ENCODE measurements around the gene IRAK3. TPM values are rescaled to one million over a fixed set of nuclear protein-coding genes. Genes with fewer than 3 reads are reported as not detected.
"Not testable (repeated sequence)": the region's sequence is repeated elsewhere in the genome, so short reads cannot be mapped to it uniquely, and the experiment has no call there.

Gene IRAK3
- total RNA-seq, 1 experiment from 2014 or later, result 2.4 TPM

DNA sequence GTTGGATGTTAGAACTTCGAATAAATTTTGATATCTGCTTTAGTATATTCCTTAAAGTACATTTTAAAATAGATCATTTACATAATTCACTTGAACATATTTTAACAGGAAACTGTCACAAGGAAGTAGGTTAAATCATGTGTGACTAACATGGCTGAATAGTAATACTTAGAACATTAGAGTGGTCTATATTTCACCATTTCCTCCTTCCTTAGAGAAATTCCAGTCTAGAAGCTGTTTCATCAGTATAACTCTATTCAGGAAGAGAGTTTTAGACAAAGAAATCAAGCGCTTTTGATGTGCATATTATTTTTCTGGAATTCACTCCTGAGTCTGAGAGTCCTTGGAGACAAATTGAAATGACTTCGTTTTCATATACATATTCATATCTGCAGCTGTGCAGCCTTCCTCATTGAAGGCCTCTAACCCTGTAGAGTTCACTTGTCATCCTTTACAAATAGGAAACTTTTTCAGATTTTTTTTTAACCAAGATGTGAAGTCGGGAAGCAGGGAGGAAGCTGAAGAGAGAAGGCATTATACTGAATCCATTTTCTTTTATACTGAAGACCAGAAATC is 28.4 kb downstream of the IRAK3 start:
- no TSS peak for BruUV-seq (replicated peaks)
- Histone ChIP-seq H3K27ac (ENCODE audit: low read length) (no peak overlapping the region), H3K27me3 (ENCODE audit: control insufficient read depth, insufficient read depth, low read length) (no peaks in the 10 kb centered on the region), H3K9me3 (ENCODE audit: control insufficient read depth, insufficient read depth, low read depth, low read length) (no peaks in the 10 kb centered on the region; the same call in 1 of the 2 replicates), H3K36me3 (ENCODE audit: control insufficient read depth, insufficient read depth, low read length) (no peaks in the 10 kb centered on the region), H3K4me1 (ENCODE audit: control insufficient read depth, insufficient read depth, low read length) (no peaks in the 10 kb centered on the region), H3K4me3 (ENCODE audit: low read depth in 2 of 2, low read length in 2 of 2) (no peak overlapping the region)
- no peak for DNase-seq (ENCODE audit: low read depth, low spot score)
- no peak for ATAC-seq
- intact Hi-C loops (cut with micrococcal nuclease; ENCODE audit: unreplicated experiment), result no loop called here
- TF ChIP-seq TCF7L2 (IDR thresholded peaks at IDR 0.05; ENCODE audit: low read depth, low read length), result no peak
- ChIA-PET CTCF (no interaction called here), POLR2A (no interaction called here)
- in situ Hi-C loops (cut with HindIII; ENCODE audit: low pct_unique_long_range_greater_than_20kb, low sequenced_read_pairs), result no loop called here

DNA sequence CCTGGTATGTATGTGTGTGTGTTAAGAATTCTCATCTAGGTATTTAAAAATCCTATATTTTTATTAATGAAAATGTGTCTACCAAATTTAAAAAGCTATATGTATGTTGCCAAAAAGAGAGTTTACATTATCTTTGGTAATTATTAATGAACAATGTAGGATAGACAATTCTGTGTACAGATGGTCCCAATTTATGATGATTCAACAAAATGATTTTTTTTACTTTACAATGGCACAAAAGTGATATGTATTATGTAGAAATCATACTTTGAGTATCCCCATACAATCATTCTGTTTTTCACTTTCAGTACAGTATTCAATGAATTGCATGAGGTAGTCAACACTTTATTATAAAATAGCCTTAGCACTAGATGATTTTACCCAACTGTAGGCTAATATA is 39.4 kb downstream of the IRAK3 start:
- no peaks in the 10 kb centered on the region for H3K9me3 ChIP-seq (ENCODE audit: control insufficient read depth, insufficient read depth, low read depth, low read length)
- ATAC-seq, result no peak
- no peak for DNase-seq (ENCODE audit: low read depth, low spot score)
- in situ Hi-C loops (cut with HindIII; ENCODE audit: low pct_unique_long_range_greater_than_20kb, low sequenced_read_pairs) (no loop called here), intact Hi-C loops (cut with micrococcal nuclease; ENCODE audit: unreplicated experiment) (no loop called here)
- no TSS peak for BruUV-seq (replicated peaks)
- no peaks in the 10 kb centered on the region for H3K36me3 ChIP-seq (ENCODE audit: control insufficient read depth, insufficient read depth, low read length)
- TF ChIP-seq POLR2AphosphoS5 (IDR thresholded peaks at IDR 0.05; ENCODE audit: low read depth, low read length), result no peak
- H3K27me3 ChIP-seq (ENCODE audit: control insufficient read depth, insufficient read depth, low read length), result no peaks in the 10 kb centered on the region
- ChIA-PET POLR2A (no interaction called here), CTCF (no interaction called here)
- H3K4me3 ChIP-seq (ENCODE audit: low read depth in 2 of 2, low read length in 2 of 2), result no peak overlapping the region
- H3K27ac ChIP-seq (ENCODE audit: low read length), result no peak overlapping the region
- no peaks in the 10 kb centered on the region for H3K4me1 ChIP-seq (ENCODE audit: control insufficient read depth, insufficient read depth, low read length)

DNA sequence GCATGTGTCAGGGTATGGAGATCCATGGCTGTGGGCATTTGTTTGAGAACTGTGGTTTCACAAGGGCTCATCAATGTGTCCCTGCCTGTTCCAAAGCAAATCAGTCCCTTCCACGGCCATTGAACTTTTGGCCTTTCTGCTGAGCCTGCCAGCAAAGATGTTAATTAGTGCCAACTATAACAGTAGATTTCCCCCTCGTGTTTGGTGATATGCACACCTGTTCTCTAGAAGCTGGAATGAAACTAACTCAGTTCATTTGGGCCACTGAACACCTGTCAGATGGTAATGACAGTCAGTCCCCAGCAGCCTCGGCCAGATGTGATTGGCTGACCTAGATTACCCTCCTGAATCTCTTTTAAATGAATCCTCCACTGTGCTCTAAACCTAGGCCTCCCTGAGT is 43.2 kb downstream of the IRAK3 start:
- TF ChIP-seq SIN3A (IDR thresholded peaks at IDR 0.05; ENCODE audit: borderline replicate concordance, insufficient read depth, low read depth, low read length), result no peak
- no peak for TF ChIP-seq TCF7L2 (IDR thresholded peaks at IDR 0.05; ENCODE audit: low read depth, low read length)
- BruUV-seq (replicated peaks), result no TSS peak
- H3K9me3 ChIP-seq (ENCODE audit: control insufficient read depth, insufficient read depth, low read depth, low read length), result no peaks in the 10 kb centered on the region
- peaks cover 3% of the 10 kb centered on the region for H3K27me3 ChIP-seq (ENCODE audit: control insufficient read depth, insufficient read depth, low read length)
- ChIA-PET POLR2A (no interaction called here), CTCF (no interaction called here)
- H3K4me1 ChIP-seq (ENCODE audit: control insufficient read depth, insufficient read depth, low read length), result no peaks in the 10 kb centered on the region; the same call in 1 of the 2 replicates
- H3K4me3 ChIP-seq (ENCODE audit: low read depth in 2 of 2, low read length in 2 of 2), result no peak overlapping the region
- DNase-seq (ENCODE audit: low read depth, low spot score) (no peak), ATAC-seq (no peak)
- H3K27ac ChIP-seq (ENCODE audit: low read length), result no peak overlapping the region
- in situ Hi-C loops (cut with HindIII; ENCODE audit: low pct_unique_long_range_greater_than_20kb, low sequenced_read_pairs) (no loop called here), intact Hi-C loops (cut with micrococcal nuclease; ENCODE audit: unreplicated experiment) (no loop called here)
- H3K36me3 ChIP-seq (ENCODE audit: control insufficient read depth, insufficient read depth, low read length), result no peaks in the 10 kb centered on the region

DNA sequence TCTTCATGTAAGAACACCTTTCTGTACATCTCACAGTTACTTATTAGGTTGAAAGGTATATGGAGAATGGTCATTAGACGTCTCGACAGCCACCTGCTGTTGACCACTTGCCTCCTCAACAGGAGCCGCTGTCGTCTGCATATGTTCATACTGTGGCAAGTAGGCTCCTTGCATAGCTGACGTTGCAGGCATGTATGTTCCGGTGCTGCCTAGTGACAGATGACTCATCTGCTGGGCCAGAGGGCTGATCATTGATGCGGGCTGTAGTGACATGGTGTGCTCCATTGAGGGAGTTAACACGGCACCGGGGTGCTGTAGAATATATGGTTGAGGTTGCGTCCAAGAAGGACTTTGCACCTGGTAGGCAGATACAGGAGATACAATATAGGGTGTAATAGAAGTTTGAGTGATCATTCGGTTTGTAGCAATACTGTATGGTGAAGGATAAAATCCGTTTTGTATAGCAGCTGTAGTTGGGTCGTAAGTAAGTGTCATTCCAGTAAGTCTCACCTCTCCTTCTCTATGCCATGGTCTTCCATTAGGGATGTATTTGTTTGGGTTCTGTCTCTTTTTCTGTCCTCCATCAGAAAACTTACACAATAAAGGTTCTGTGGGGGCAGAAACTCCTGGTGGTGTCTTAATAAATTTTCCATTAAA is 45.2 kb downstream of the IRAK3 start:
- BruUV-seq (replicated peaks); POLR2A ChIA-PET; intact Hi-C loops (cut with micrococcal nuclease; ENCODE audit: unreplicated experiment); H3K4me1 ChIP-seq (ENCODE audit: control insufficient read depth, insufficient read depth, low read length); H3K4me3 ChIP-seq (ENCODE audit: low read depth in 2 of 2, low read length in 2 of 2); H3K27ac ChIP-seq (ENCODE audit: low read length); H3K27me3 ChIP-seq (ENCODE audit: control insufficient read depth, insufficient read depth, low read length); in situ Hi-C loops (cut with HindIII; ENCODE audit: low pct_unique_long_range_greater_than_20kb, low sequenced_read_pairs); CTCF ChIA-PET; H3K9me3 ChIP-seq (ENCODE audit: control insufficient read depth, insufficient read depth, low read depth, low read length); DNase-seq (ENCODE audit: low read depth, low spot score); H3K36me3 ChIP-seq (ENCODE audit: control insufficient read depth, insufficient read depth, low read length): not testable (repeated sequence)
- peak; percentile 36; the same call in 1 of the 2 replicates for ATAC-seq
